Smooth muscle cell (in vitro differentiated cells): ENCODE results near the gene HOXB8. TPM values are rescaled to one million over a fixed set of nuclear protein-coding genes. Genes with fewer than 3 reads are reported as not detected.

Experiments
- DNase-seq: peaks from one replicate; lab custom pipeline; 2025; ENCODE audit not compliant: unreplicated experiment; lab: John Stamatoyannopoulos, UW
- H2AFZ ChIP-seq: fragments of 200-600 bp; sonication (generic); 2 replicates; pipeline ENCODE4 v1.6.0; 2016; ENCODE audit warnings: antibody characterized with exemption, low read depth, mild to moderate bottlenecking
- H3F3A ChIP-seq: fragments of 200-600 bp; sonication (generic); 2 replicates; pipeline ENCODE4 v1.6.0; 2017; ENCODE audit warnings: antibody characterized with exemption, low read depth
- H3K27ac ChIP-seq: fragments of 200-600 bp; sonication (generic); 2 replicates; pipeline ENCODE4 v1.5.1; 2016; ENCODE audit warnings: low read depth, mild to moderate bottlenecking
- H3K27me3 ChIP-seq: fragments of 200-600 bp; sonication (generic); 2 replicates; pipeline ENCODE4 v1.6.1; 2016; ENCODE audit warnings: low read depth, mild to moderate bottlenecking
- H3K36me3 ChIP-seq: fragments of 200-600 bp; sonication (generic); 2 replicates; pipeline ENCODE4 v1.5.1; 2016; ENCODE audit warnings: low read depth
- H3K4me1 ChIP-seq: fragments of 200-600 bp; sonication (generic); 2 replicates; pipeline ENCODE4 v1.5.1; 2016; ENCODE audit warnings: low read depth
- H3K4me2 ChIP-seq: fragments of 200-600 bp; sonication (generic); 2 replicates; pipeline ENCODE4 v1.6.0; 2016; ENCODE audit warnings: mild to moderate bottlenecking
- H3K4me3 ChIP-seq: fragments of 200-600 bp; sonication (generic); 2 replicates; pipeline ENCODE4 v1.5.1; 2016; ENCODE audit warnings: mild to moderate bottlenecking
- H3K79me2 ChIP-seq: fragments of 200-600 bp; sonication (generic); 2 replicates; pipeline ENCODE4 v1.6.0; 2016; ENCODE audit warnings: low read depth, mild to moderate bottlenecking
- H3K9ac ChIP-seq: fragments of 200-600 bp; sonication (generic); 2 replicates; pipeline ENCODE4 v1.6.0; 2016; ENCODE audit warnings: low read depth
- H3K9me3 ChIP-seq: fragments of 200-600 bp; sonication (generic); replicated peaks from 2 replicates; pipeline ENCODE4 v1.5.1; 2016; ENCODE audit warnings: low read depth
- H4K20me1 ChIP-seq: fragments of 200-600 bp; sonication (generic); 2 replicates; pipeline ENCODE4 v1.6.0; 2016; ENCODE audit warnings: low read depth
- WGBS: methylation state at CpG from one replicate; pipeline ENCODE4 v1.1.7; 2016; ENCODE audit warnings: low lambda C conversion rate; 5-methylcytosine and 5-hydroxymethylcytosine counted together
- polyA plus RNA-seq: library from polyadenylated mRNA; unstranded; fragments of >200 nt; fragmentation: Nextera tagmentation; extraction: Ambion mirVana; gene quantifications from 2 replicates; pipeline ENCODE4 v1.2.1, GENCODE V29; 2016
- total RNA-seq: library from RNA; depleted of rRNA; stranded (reverse); fragments of >200 nt; gene quantifications from 2 replicates; pipeline ENCODE4 v1.2.3, GENCODE V29; 2014
- TF ChIP-seq, protein P1 (sequence below): fragments of 200-600 bp; sonication (generic); IDR thresholded peaks from 2 replicates; pipeline ENCODE4 v1.5.1; 2017; ENCODE audit warnings: borderline replicate concordance, mild to moderate bottlenecking, antibody characterized with exemption; ENCODE audit not compliant: insufficient read depth, poor library complexity, severe bottlenecking

The HOXB8 gene
- total and polyA plus RNA-seq, 2 experiments from 2014 or later: 0.94 to 2.0 TPM

DNA sequence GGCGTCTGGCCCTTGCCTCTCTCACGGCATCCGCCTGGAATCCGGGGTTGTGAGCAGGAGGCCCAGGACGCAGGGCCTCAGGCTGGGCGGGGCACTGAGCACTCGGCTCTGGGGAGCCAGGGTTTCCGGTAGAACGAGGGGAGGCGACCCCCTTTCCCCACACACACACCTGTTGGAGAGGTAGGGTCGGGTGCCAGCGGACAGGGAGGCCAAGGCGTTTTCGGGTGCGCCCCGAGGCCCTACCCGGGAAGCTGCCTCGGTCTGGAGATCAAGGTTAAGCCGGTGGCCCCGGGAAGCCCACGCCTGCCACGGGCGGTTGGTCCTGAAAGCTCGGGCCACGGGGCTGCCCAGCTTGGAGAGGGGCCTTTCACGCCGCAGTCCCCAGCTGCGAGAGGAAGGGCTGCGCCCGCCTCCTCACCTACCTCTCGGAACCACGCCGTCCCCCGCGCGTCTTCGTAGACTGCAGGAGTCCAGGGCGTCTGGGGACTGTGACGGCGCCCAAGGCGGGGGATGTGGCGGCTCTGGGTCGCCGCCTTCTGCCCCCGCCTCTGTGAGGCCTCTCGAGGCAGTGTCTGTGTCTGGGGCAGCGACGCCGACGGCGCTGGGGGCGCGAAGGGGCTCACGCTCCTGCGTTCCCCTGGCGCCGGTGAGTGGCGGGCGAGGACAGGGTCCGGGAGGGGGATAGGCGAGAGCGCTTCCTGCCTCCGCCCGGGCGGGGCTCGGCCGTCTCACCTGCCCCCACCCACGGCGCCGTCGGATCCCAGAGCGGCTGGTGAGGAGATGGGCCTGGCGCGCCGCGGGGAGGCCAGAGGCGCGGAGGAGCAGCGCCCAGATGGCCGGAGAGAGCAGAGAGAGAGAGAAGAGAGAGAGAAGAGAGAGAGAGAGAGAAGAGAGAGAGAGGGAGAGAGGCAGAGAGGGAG lies 31.4 kb upstream of the HOXB8 start:
- Histone ChIP-seq H3K4me3 (peak overlapping the region; percentile 55), H3K27ac (peak overlapping the region; percentile 92), H3K4me2 (peak overlapping the region; percentile 92), H4K20me1 (peaks cover 19% of the 10 kb centered on the region), H3K27me3 (no peaks in the 10 kb centered on the region), H3K9me3 (no peaks in the 10 kb centered on the region), H3K4me1 (peaks cover 7% of the 10 kb centered on the region), H3K9ac (peak overlapping the region; percentile 80), H3K36me3 (no peaks in the 10 kb centered on the region), H2AFZ (peak overlapping the region; percentile 32), H3F3A (peaks cover 27% of the 10 kb centered on the region), H3K79me2 (peaks cover 89% of the 10 kb centered on the region)
- no peak for DNase-seq
- TF ChIP-seq, protein P1, sequence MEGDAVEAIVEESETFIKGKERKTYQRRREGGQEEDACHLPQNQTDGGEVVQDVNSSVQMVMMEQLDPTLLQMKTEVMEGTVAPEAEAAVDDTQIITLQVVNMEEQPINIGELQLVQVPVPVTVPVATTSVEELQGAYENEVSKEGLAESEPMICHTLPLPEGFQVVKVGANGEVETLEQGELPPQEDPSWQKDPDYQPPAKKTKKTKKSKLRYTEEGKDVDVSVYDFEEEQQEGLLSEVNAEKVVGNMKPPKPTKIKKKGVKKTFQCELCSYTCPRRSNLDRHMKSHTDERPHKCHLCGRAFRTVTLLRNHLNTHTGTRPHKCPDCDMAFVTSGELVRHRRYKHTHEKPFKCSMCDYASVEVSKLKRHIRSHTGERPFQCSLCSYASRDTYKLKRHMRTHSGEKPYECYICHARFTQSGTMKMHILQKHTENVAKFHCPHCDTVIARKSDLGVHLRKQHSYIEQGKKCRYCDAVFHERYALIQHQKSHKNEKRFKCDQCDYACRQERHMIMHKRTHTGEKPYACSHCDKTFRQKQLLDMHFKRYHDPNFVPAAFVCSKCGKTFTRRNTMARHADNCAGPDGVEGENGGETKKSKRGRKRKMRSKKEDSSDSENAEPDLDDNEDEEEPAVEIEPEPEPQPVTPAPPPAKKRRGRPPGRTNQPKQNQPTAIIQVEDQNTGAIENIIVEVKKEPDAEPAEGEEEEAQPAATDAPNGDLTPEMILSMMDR: no peak
- WGBS: under 1% methylated on average over 66 of the region's 80 CpGs

DNA sequence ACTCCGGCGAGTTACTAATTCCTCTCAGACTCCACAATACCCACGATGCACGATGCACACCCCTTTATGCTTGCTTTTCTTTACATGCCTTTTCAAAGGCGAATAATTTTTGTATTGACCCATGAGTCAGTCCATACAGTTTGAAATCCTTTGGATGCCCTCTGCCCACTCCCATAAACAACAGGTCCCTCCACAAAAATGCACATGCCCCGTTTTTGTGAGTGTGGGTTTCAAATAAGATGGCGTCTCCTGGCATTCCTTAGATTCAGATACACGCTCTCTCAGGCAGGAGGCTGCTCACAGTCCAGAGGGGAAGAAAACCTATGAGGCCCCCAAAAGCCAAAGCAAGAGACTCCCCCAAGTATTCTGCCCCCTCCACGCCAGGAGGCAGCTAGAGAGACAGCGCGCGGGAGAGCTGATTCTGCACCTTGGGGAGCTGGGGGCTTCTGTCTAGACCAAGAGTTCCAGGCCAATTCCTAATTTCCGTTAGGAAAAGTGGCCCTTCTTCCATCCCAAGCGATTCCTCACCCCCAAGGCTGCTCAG lies 30.6 kb upstream of the HOXB8 start:
- peak overlapping the region; percentile 32 for H2AFZ ChIP-seq
- H3K9ac ChIP-seq: peak overlapping the region; percentile 80
- H3K4me3 ChIP-seq: peak overlapping the region; percentile 55
- 7% methylated on average over 14 of the region's 14 CpGs for WGBS
- no peaks in the 10 kb centered on the region for H3K9me3 ChIP-seq
- peak overlapping the region; percentile 92 for H3K4me2 ChIP-seq
- peaks cover 27% of the 10 kb centered on the region for H3F3A ChIP-seq
- H3K27me3 ChIP-seq: no peaks in the 10 kb centered on the region
- DNase-seq: no peak
- peaks cover 19% of the 10 kb centered on the region for H4K20me1 ChIP-seq
- H3K4me1 ChIP-seq: peaks cover 7% of the 10 kb centered on the region
- TF ChIP-seq, protein P1: no peak
- no peaks in the 10 kb centered on the region for H3K36me3 ChIP-seq
- H3K79me2 ChIP-seq: peaks cover 92% of the 10 kb centered on the region
- peak overlapping the region; percentile 92 for H3K27ac ChIP-seq

DNA sequence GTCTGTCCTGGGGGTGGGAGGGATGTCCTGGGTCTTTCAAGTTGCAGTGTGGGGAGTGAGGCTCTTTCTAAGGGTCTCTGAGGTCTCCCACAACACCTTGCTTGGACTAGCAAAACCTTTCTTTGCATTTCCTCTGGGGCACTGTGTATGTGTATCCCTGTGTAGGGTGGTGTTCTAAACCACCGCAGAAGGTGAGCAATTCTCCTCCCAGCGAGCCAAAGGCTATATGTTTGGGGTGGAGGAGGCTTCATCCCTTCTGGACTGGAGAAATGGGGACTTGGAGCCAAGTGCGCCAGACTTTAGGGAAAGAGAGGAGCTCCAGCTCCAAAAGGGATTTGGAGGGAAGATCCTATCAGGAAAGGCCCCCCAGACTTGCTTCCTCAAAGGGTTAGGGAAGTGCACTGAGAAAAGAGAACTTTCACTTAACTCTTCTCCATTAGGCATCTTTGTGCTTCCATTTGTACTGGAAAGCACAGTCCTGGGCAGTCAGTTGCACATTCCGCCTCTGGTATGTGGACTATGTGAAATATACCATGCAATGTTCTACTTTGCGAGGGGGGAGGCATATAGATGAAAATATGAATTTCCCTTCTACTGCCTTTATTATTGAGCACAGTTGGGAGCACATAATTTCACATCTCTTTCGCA lies 29.9 kb upstream of the HOXB8 start:
- H2AFZ ChIP-seq: no peak overlapping the region
- H3K79me2 ChIP-seq: peaks cover 92% of the 10 kb centered on the region
- no peaks in the 10 kb centered on the region for H3K36me3 ChIP-seq
- peak overlapping the region; percentile 92 for H3K4me2 ChIP-seq
- peaks cover 33% of the 10 kb centered on the region for H3F3A ChIP-seq
- no peaks in the 10 kb centered on the region for H3K27me3 ChIP-seq
- H3K9me3 ChIP-seq: no peaks in the 10 kb centered on the region
- 20% methylated on average over 6 of the region's 6 CpGs for WGBS
- TF ChIP-seq, protein P1: no peak
- peaks cover 14% of the 10 kb centered on the region for H4K20me1 ChIP-seq
- DNase-seq: no peak
- H3K9ac ChIP-seq: peak overlapping the region; percentile 80
- peaks cover 7% of the 10 kb centered on the region for H3K4me1 ChIP-seq
- peak overlapping the region; percentile 92 for H3K27ac ChIP-seq
- peak overlapping the region; percentile 55 for H3K4me3 ChIP-seq
